HG03139 (cell line): ENCODE results near the gene PLOD3.
A peak's percentile ranks its signal among the peaks of the same experiment; 100 is the strongest.

Experiments
- ATAC-seq: cut with Tn5 transposase; IDR thresholded peaks from one replicate; pipeline ENCODE4 v1.9.1; 2021; ENCODE audit not compliant: unreplicated experiment

PLOD3 gene

GRCh38 chr7:101239191-101239950 is 22.0 kb upstream of the PLOD3 start:
- ATAC-seq, result no peak

- no peak for ATAC-seq
These were observed 21.1 kb upstream of the PLOD3 start for GRCh38 chr7:101238226-101239182.

- ATAC-seq, result no peak
These were observed 20.1 kb upstream of the PLOD3 start, which contains the start of gene CLDN15 for GRCh38 chr7:101237206-101238067. Gene CLDN15, minus strand, starts transcription at chr7:101237802. Its CDS starts 221 bp downstream, at chr7:101237581.

- no peak for ATAC-seq
These were observed 19.0 kb upstream of the PLOD3 start for GRCh38 chr7:101236292-101236835.

- ATAC-seq, result no peak
These were observed 18.1 kb upstream of the PLOD3 start for GRCh38 chr7:101235522-101235921.

GRCh38 chr7:101235050-101235449 is 17.7 kb upstream of the PLOD3 start:
- no peak for ATAC-seq

GRCh38 chr7:101234636-101235035 is 17.3 kb upstream of the PLOD3 start:
- ATAC-seq, result no peak

GRCh38 chr7:101233907-101234547 is 16.6 kb upstream of the PLOD3 start:
- ATAC-seq, result no peak

GRCh38 chr7:101232141-101232850 is 14.9 kb upstream of the PLOD3 start:
- no peak for ATAC-seq

- no peak for ATAC-seq
These were observed 14.3 kb upstream of the PLOD3 start for GRCh38 chr7:101231644-101232043.

GRCh38 chr7:101226721-101227120 is 9.3 kb upstream of the PLOD3 start:
- no peak for ATAC-seq

- no peak for ATAC-seq
These were observed 8.3 kb upstream of the PLOD3 start for GRCh38 chr7:101225650-101226049.

GRCh38 chr7:101223528-101223927 is 6.1 kb upstream of the PLOD3 start:
- ATAC-seq, result no peak

- no peak for ATAC-seq
These were observed 5.0 kb upstream of the PLOD3 start for GRCh38 chr7:101222275-101222830.

GRCh38 chr7:101220295-101220694 is 2.9 kb upstream of the PLOD3 start:
- ATAC-seq, result no peak

GRCh38 chr7:101218236-101219125 is 1.1 kb upstream of the PLOD3 start:
- ATAC-seq, result no peak

- peak; percentile 26 for ATAC-seq
These were observed 457 bp downstream of the PLOD3 start for GRCh38 chr7:101216860-101217387.
